ENCODE measurements around the gene ZNF484. TPM values are rescaled to one million over a fixed set of nuclear protein-coding genes. Genes with fewer than 3 reads are reported as not detected.
"Not testable (repeated sequence)": the region's sequence is repeated elsewhere in the genome, so short reads cannot be mapped to it uniquely, and the experiment has no call there.

The ZNF484 gene
- total and polyA plus RNA-seq, 11 donors, result 1.1 to 8.9 (median 5.5) TPM

GRCh38 chr9:92807757-92808725 lies 69.8 kb downstream of the ZNF484 start:
- WGBS, 4 donors, result 4 to 9% (median 4%) methylated on average over 35 to 76 of the region's 76 CpGs
- H3K4me3 ChIP-seq, result peak overlapping the region in 6 of 12 donors; percentile 19 to 47 (median 27)
- ATAC-seq (peak in 3 of 4 donors; percentile 12 to 22 (median 21)), DNase-seq (peak in 1 of 5 donors; percentile 66)
- intact Hi-C loops (cut with DNase I), result no loop called here
- H3K4me1 ChIP-seq, result peaks cover 0 to 30% (median 22%) of the 10 kb centered on the region in 12 donors
- no peaks in the 10 kb centered on the region for H3K36me3 ChIP-seq
- no peak overlapping the region for H3K27ac ChIP-seq
- no peak for TF ChIP-seq POLR2A (IDR thresholded peaks at IDR 0.05)
- no peaks in the 10 kb centered on the region for H3K9me3 ChIP-seq
- peaks cover 49 to 98% (median 72%) of the 10 kb centered on the region in 9 donors for H3K27me3 ChIP-seq

- DNase-seq (no peak), ATAC-seq (peak in 1 of 4 donors; percentile 6)
- Histone ChIP-seq H3K4me3 (peak overlapping the region in 1 of 12 donors; percentile 19), H3K27me3 (peaks cover 45 to 89% (median 66%) of the 10 kb centered on the region in 9 donors), H3K9me3 (no peaks in the 10 kb centered on the region), H3K36me3 (no peaks in the 10 kb centered on the region), H3K27ac (no peak overlapping the region), H3K4me1 (peaks cover 0 to 30% (median 22%) of the 10 kb centered on the region in 12 donors)
- intact Hi-C loops (cut with DNase I), result no loop called here
- TF ChIP-seq CTCF (IDR thresholded peaks at IDR 0.05), result no peak
- WGBS, 4 donors, result 12 to 20% (median 14%) methylated on average over 34 to 44 of the region's 44 CpGs
These were observed 70.6 kb downstream of the ZNF484 start for GRCh38 chr9:92807031-92807756.

- ATAC-seq (no peak), DNase-seq (no peak)
- no peak overlapping the region for H3K27ac ChIP-seq
- peaks cover 29 to 65% (median 44%) of the 10 kb centered on the region in 9 donors for H3K27me3 ChIP-seq
- no peaks in the 10 kb centered on the region for H3K36me3 ChIP-seq
- intact Hi-C loops (cut with DNase I), result no loop called here
- no peak overlapping the region for H3K4me3 ChIP-seq
- WGBS, 4 donors, result 78 to 87% (median 84%) methylated on average over 6 of the region's 6 CpGs
- TF ChIP-seq POLR2A (IDR thresholded peaks at IDR 0.05), result no peak
- no peak for TF ChIP-seq CTCF (IDR thresholded peaks at IDR 0.05)
- H3K4me1 ChIP-seq, result peaks cover 0 to 27% (median 21%) of the 10 kb centered on the region in 12 donors
- H3K9me3 ChIP-seq, result no peaks in the 10 kb centered on the region
These were observed 73.1 kb downstream of the ZNF484 start for GRCh38 chr9:92804727-92805126.

GRCh38 chr9:92798358-92798757 lies 79.5 kb downstream of the ZNF484 start:
- WGBS, 4 donors, result 89 to 92% (median 92%) methylated on average over 11 of the region's 11 CpGs
- intact Hi-C loops (cut with DNase I), result loop anchor here in 2 of 10 donors (10.0 kb wide), 2 partner anchors 454 to 654 kb away; no protein-coding TSS in a partner anchor

GRCh38 chr9:92796337-92796804 lies 81.5 kb downstream of the ZNF484 start:
- ATAC-seq, H3K27ac ChIP-seq, H3K4me3 ChIP-seq, H3K36me3 ChIP-seq, H3K4me1 ChIP-seq, DNase-seq, H3K9me3 ChIP-seq: not testable (repeated sequence)
- H3K27me3 ChIP-seq, result peaks cover 0 to 25% (median 9%) of the 10 kb centered on the region in 9 donors
- 46 to 59% (median 57%) methylated on average over 8 to 9 of the region's 9 CpGs for WGBS, 4 donors
- intact Hi-C loops (cut with DNase I), result loop anchor here in 2 of 10 donors (10.0 kb wide), 2 partner anchors 452 to 652 kb away; no protein-coding TSS in a partner anchor

More at GRCh38 chr9:92798358-92798757, 79.5 kb downstream of the ZNF484 start:
- TF ChIP-seq CTCF (IDR thresholded peaks at IDR 0.05) (no peak), POLR2A (IDR thresholded peaks at IDR 0.05) (no peak)
- Histone ChIP-seq H3K4me3 (no peak overlapping the region), H3K4me1 (no peaks in the 10 kb centered on the region), H3K36me3 (no peaks in the 10 kb centered on the region), H3K27me3 (peaks cover 0 to 26% (median 9%) of the 10 kb centered on the region in 9 donors), H3K9me3 (no peaks in the 10 kb centered on the region), H3K27ac (no peak overlapping the region)
- ATAC-seq (no peak), DNase-seq (no peak)
